ENCODE results near the gene MRPL49.
"Not testable (repeated sequence)": the region's sequence is repeated elsewhere in the genome, so short reads cannot be mapped to it uniquely, and the experiment has no call there.

MRPL49 gene

GRCh38 chr11:65118097-65118837 is 3.9 kb upstream of the MRPL49 start:
- H3K27ac ChIP-seq (ENCODE audit: low read length): 0 out of 2 replicates have a peak overlapping the region, but pooled peaks have one; percentile 5
- H3K9ac ChIP-seq (ENCODE audit: low read length): no peak overlapping the region
- H3K4me3 ChIP-seq (ENCODE audit: low read length): no peak overlapping the region
- H3K4me1 ChIP-seq (ENCODE audit: low read length): peaks cover 38% of the 10 kb centered on the region
- no peak overlapping the region for H3K4me2 ChIP-seq (ENCODE audit: low read length)
- no peaks in the 10 kb centered on the region for H4K20me1 ChIP-seq (ENCODE audit: insufficient read depth, low read length)
- TF ChIP-seq EZH2phosphoT487 (IDR thresholded peaks at IDR 0.05; ENCODE audit: low read depth) (no peak), CTCF (IDR thresholded peaks at IDR 0.05; ENCODE audit: low read depth, low read length) (no peak)
- peaks cover 63% of the 10 kb centered on the region for H3K79me2 ChIP-seq (ENCODE audit: low read length)
- no peaks in the 10 kb centered on the region for H3K9me3 ChIP-seq (ENCODE audit: insufficient read depth, low read length)
- H3K27me3 ChIP-seq (ENCODE audit: low read depth, low read length): no peaks in the 10 kb centered on the region
- H3K36me3 ChIP-seq (replicated peaks; ENCODE audit: low read depth, low read length): peaks cover 43% of the 10 kb centered on the region
- H2AFZ ChIP-seq (ENCODE audit: low read depth, low read length): no peak overlapping the region

- not testable (repeated sequence) for H3K9me3 ChIP-seq (ENCODE audit: insufficient read depth, low read length); H4K20me1 ChIP-seq (ENCODE audit: insufficient read depth, low read length); H2AFZ ChIP-seq (ENCODE audit: low read depth, low read length); H3K27me3 ChIP-seq (ENCODE audit: low read depth, low read length); H3K4me2 ChIP-seq (ENCODE audit: low read length); H3K9ac ChIP-seq (ENCODE audit: low read length); H3K4me3 ChIP-seq (ENCODE audit: low read length)
- peaks cover 70% of the 10 kb centered on the region for H3K79me2 ChIP-seq (ENCODE audit: low read length)
- peaks cover 43% of the 10 kb centered on the region for H3K36me3 ChIP-seq (replicated peaks; ENCODE audit: low read depth, low read length)
- peaks cover 34% of the 10 kb centered on the region for H3K4me1 ChIP-seq (ENCODE audit: low read length)
- H3K27ac ChIP-seq (ENCODE audit: low read length): peak overlapping the region; percentile 5; the same call in 1 of the 2 replicates
Observed at GRCh38 chr11:65118891-65119669, 3.0 kb upstream of the MRPL49 start.

- Histone ChIP-seq H3K27ac (ENCODE audit: low read length) (peak overlapping the region; percentile 5), H4K20me1 (ENCODE audit: insufficient read depth, low read length) (no peaks in the 10 kb centered on the region), H3K79me2 (ENCODE audit: low read length) (peaks cover 75% of the 10 kb centered on the region), H3K9ac (ENCODE audit: low read length) (no peak overlapping the region), H3K4me1 (ENCODE audit: low read length) (peaks cover 34% of the 10 kb centered on the region), H3K4me2 (ENCODE audit: low read length) (no peak overlapping the region), H3K27me3 (ENCODE audit: low read depth, low read length) (no peaks in the 10 kb centered on the region), H2AFZ (ENCODE audit: low read depth, low read length) (no peak overlapping the region), H3K9me3 (ENCODE audit: insufficient read depth, low read length) (no peaks in the 10 kb centered on the region), H3K4me3 (ENCODE audit: low read length) (no peak overlapping the region), H3K36me3 (replicated peaks; ENCODE audit: low read depth, low read length) (peaks cover 43% of the 10 kb centered on the region)
- no peak for TF ChIP-seq CTCF (IDR thresholded peaks at IDR 0.05; ENCODE audit: low read depth, low read length)
- no peak for TF ChIP-seq EZH2phosphoT487 (IDR thresholded peaks at IDR 0.05; ENCODE audit: low read depth)
Observed at GRCh38 chr11:65119670-65119995, 2.5 kb upstream of the MRPL49 start.

- Histone ChIP-seq H3K4me3 (ENCODE audit: low read length) (peak overlapping the region; percentile 95), H3K36me3 (replicated peaks; ENCODE audit: low read depth, low read length) (peaks cover 47% of the 10 kb centered on the region), H3K9ac (ENCODE audit: low read length) (peak overlapping the region; percentile 93), H3K9me3 (ENCODE audit: insufficient read depth, low read length) (no peaks in the 10 kb centered on the region), H4K20me1 (ENCODE audit: insufficient read depth, low read length) (no peaks in the 10 kb centered on the region), H2AFZ (ENCODE audit: low read depth, low read length) (no peak overlapping the region), H3K4me1 (ENCODE audit: low read length) (peaks cover 34% of the 10 kb centered on the region), H3K4me2 (ENCODE audit: low read length) (peak overlapping the region; percentile 91), H3K27ac (ENCODE audit: low read length) (peak overlapping the region; percentile 61), H3K27me3 (ENCODE audit: low read depth, low read length) (no peaks in the 10 kb centered on the region), H3K79me2 (ENCODE audit: low read length) (peaks cover 76% of the 10 kb centered on the region)
- TF ChIP-seq EZH2phosphoT487 (IDR thresholded peaks at IDR 0.05; ENCODE audit: low read depth) (no peak), CTCF (IDR thresholded peaks at IDR 0.05; ENCODE audit: low read depth, low read length) (no peak)
Observed at GRCh38 chr11:65120831-65121230, 1.3 kb upstream of the MRPL49 start.

All from OCI-LY3 (cell line).